K562 (cell line): ENCODE results near the gene HAX1. TPM values are rescaled to one million over a fixed set of nuclear protein-coding genes. Genes with fewer than 3 reads are reported as not detected.

Experiments
- ATAC-seq: fragments of 200-7000 bp; cut with Tn5 transposase; 3 replicates; pipeline ENCODE4 v1.9.1; 2020; ENCODE audit warnings: moderate library complexity
- BruUV-seq: library from RNA; stranded (reverse); fragments of 400-500 nt; replicated peaks from 2 replicates; lab custom pipeline; 2021; lab: Mats Ljungman, UMichigan
- CTCF ChIA-PET: fragments of 300-600 bp; formaldehyde crosslinking; extraction: SDS; loops from one replicate; lab custom pipeline; 2021; ENCODE audit warnings: low intra/inter-chr PET ratio; lab: Yijun Ruan, JAX
- POLR2A ChIA-PET: fragments of 300-600, 350-650 bp; sonication (Branson Sonifier 250); formaldehyde crosslinking; extraction: SDS; loops from one replicate; lab custom pipeline; 2021; ENCODE audit warnings: antibody characterized with exemption, inconsistent platforms; lab: Yijun Ruan, JAX
- DNase-seq, 4 experiments: peaks; one replicate each; pipeline versions ENCODE4 v3.0.0 to v3.0.0-alpha.2; 2011 to 2018; ENCODE audit warnings: low spot score in 3 of 4, mixed read lengths in 3 of 4; ENCODE audit errors: extremely low read depth in 1 of 4
- FAIRE-seq: peaks from 2 replicates; lab custom pipeline; 2011; peaks lifted over from hg19 to GRCh38; lab: Jason Lieb, UNC
- H2AFZ ChIP-seq: 2 replicates; pipeline ENCODE4 v1.6.0; 2011; ENCODE audit warnings: low read depth, low read length, control low read depth, inconsistent platforms
- H3K27ac ChIP-seq: fragments of 200-600 bp; 3 replicates; pipeline ENCODE4 v1.8.0; 2011; ENCODE audit warnings: low read depth, mild to moderate bottlenecking, control low read depth, inconsistent platforms, low read length, moderate library complexity, mixed read lengths; ENCODE audit errors: extremely low read depth
- H3K27me3 ChIP-seq, 2 experiments: fragments of 300-600 bp in 1 of 2; 2 replicates in 1 of 2; 3 replicates in 1 of 2; pipeline versions ENCODE4 v1.6.0 to v1.8.0; 2011; ENCODE audit warnings: inconsistent platforms in 2 of 2, low read length in 2 of 2, mild to moderate bottlenecking in 1 of 2, mixed read lengths in 1 of 2, moderate library complexity in 1 of 2; ENCODE audit not compliant: control insufficient read depth in 2 of 2, insufficient read depth in 2 of 2
- H3K36me3 ChIP-seq: fragments of 300-600 bp; 3 replicates; pipeline ENCODE4 v1.8.0; 2011; ENCODE audit warnings: mild to moderate bottlenecking, low read length, inconsistent platforms; ENCODE audit not compliant: control insufficient read depth, insufficient read depth
- H3K4me1 ChIP-seq, 2 experiments: fragments of 200-600 bp in 1 of 2; replicated peaks in 1 of 2; 2 replicates in 1 of 2; 3 replicates in 1 of 2; pipeline versions ENCODE4 v1.5.1 to v1.8.0; 2011; ENCODE audit warnings: inconsistent platforms in 2 of 2, low read length in 2 of 2, mild to moderate bottlenecking in 1 of 2, mixed read lengths in 1 of 2, moderate library complexity in 1 of 2; ENCODE audit not compliant: control insufficient read depth in 2 of 2, insufficient read depth in 2 of 2
- H3K4me2 ChIP-seq: 2 replicates; pipeline ENCODE4 v1.6.1; 2011; ENCODE audit warnings: low read length, control low read depth, inconsistent platforms, mixed read lengths; ENCODE audit not compliant: insufficient read depth
- H3K4me3 ChIP-seq: fragments of 200-600 bp; sonication (generic), shearing (Covaris generic); 2 replicates; pipeline ENCODE4 v1.5.1; 2016; ENCODE audit warnings: control low read depth, inconsistent platforms
- H3K79me2 ChIP-seq: fragments of 200-600 bp; 3 replicates; pipeline ENCODE4 v1.8.0; 2011; ENCODE audit warnings: low read length, inconsistent platforms; ENCODE audit not compliant: control insufficient read depth, insufficient read depth
- H3K9ac ChIP-seq, 2 experiments: 2 replicates each; pipeline versions ENCODE4 v1.6.0 to v1.6.1; 2011; ENCODE audit warnings: low read depth in 2 of 2, low read length in 2 of 2, control low read depth in 1 of 2, inconsistent platforms in 1 of 2, mild to moderate bottlenecking in 1 of 2, mixed read lengths in 1 of 2; ENCODE audit not compliant: insufficient read depth in 1 of 2
- H3K9me1 ChIP-seq: one replicate; pipeline ENCODE4 v1.6.0; 2011; ENCODE audit warnings: inconsistent platforms, mild to moderate bottlenecking, low read length, moderate library complexity; ENCODE audit not compliant: control insufficient read depth, insufficient read depth
- H3K9me3 ChIP-seq: replicated peaks from 2 replicates; pipeline ENCODE4 v1.5.1; 2011; ENCODE audit warnings: low read depth, low read length, inconsistent platforms; ENCODE audit not compliant: control insufficient read depth, insufficient read depth
- H4K20me1 ChIP-seq: replicated peaks from 2 replicates; pipeline ENCODE4 v1.6.1; 2011; ENCODE audit warnings: low read length, inconsistent platforms, mixed read lengths; ENCODE audit not compliant: control insufficient read depth, insufficient read depth
- ARNT ChIP-seq, 2 experiments: fragments of 450-650 bp; IDR thresholded peaks; 2 replicates each; pipeline ENCODE4 v1.6.1; 2016; ENCODE audit warnings: mild to moderate bottlenecking in 1 of 2
- ATF4 ChIP-seq: fragments of 450-650 bp; formaldehyde crosslinking; IDR thresholded peaks from 2 replicates; pipeline ENCODE4 v1.4.0; 2022; ENCODE audit warnings: mild to moderate bottlenecking, moderate library complexity
- ERF ChIP-seq: fragments of 450-650 bp; formaldehyde crosslinking; IDR thresholded peaks from 2 replicates; pipeline ENCODE4 v1.4.0; 2020; ENCODE audit warnings: mild to moderate bottlenecking, mixed read lengths
- EZH2 ChIP-seq: IDR thresholded peaks from 2 replicates; pipeline ENCODE4 v1.6.1; 2012; ENCODE audit warnings: low read depth, mild to moderate bottlenecking, inconsistent platforms, low read length, borderline replicate concordance
- FUS ChIP-seq: fragments of 200-400 bp; formaldehyde crosslinking; optimal IDR thresholded peaks from 2 replicates; pipeline ENCODE3; 2017; ENCODE audit warnings: low read depth, low read length
- GATAD2A ChIP-seq: fragments of 450-650 bp; IDR thresholded peaks from 2 replicates; pipeline ENCODE4 v1.6.1; 2017
- HDAC1 ChIP-seq, 2 experiments: fragments of 450-650 bp; IDR thresholded peaks; 2 replicates each; pipeline ENCODE4 v1.6.1; 2016 to 2017; ENCODE audit warnings: inconsistent platforms in 1 of 2, mild to moderate bottlenecking in 1 of 2, moderate library complexity in 1 of 2
- KAT8 ChIP-seq: fragments of 450-650 bp; IDR thresholded peaks from 2 replicates; pipeline ENCODE4 v1.6.1; 2016; ENCODE audit warnings: low read depth, mild to moderate bottlenecking
- MBD1 ChIP-seq: fragments of 250-450 bp; sonication (Bioruptor Pico); IDR thresholded peaks from 2 replicates; pipeline ENCODE4 v1.8.0; 2022; ENCODE audit warnings: inconsistent platforms
- NFIC ChIP-seq: fragments of 450-650 bp; IDR thresholded peaks from 2 replicates; pipeline ENCODE4 v1.6.1; 2017; ENCODE audit warnings: mild to moderate bottlenecking, inconsistent platforms
- NFRKB ChIP-seq: fragments of 450-650 bp; IDR thresholded peaks from 2 replicates; pipeline ENCODE4 v1.6.1; 2016; ENCODE audit warnings: low read depth
- RCOR1 ChIP-seq, 2 experiments: IDR thresholded peaks; 2 replicates each; pipeline ENCODE4 v1.6.1; 2012; ENCODE audit warnings: low read depth in 2 of 2, low read length in 2 of 2, borderline replicate concordance in 1 of 2, improper control_type of control experiment in 1 of 2
- THRAP3 ChIP-seq: fragments of 450-650 bp; IDR thresholded peaks from 2 replicates; pipeline ENCODE4 v1.6.1; 2016; ENCODE audit warnings: mild to moderate bottlenecking, inconsistent platforms, borderline replicate concordance
- TOE1 ChIP-seq, 2 experiments: fragments of 450-650 bp in 1 of 2; sonication (generic) in 1 of 2; formaldehyde crosslinking in 1 of 2; IDR thresholded peaks; 2 replicates each; pipeline versions ENCODE4 v1.7.1 to v1.8.0; 2016 to 2022; ENCODE audit warnings: borderline replicate concordance in 2 of 2, mild to moderate bottlenecking in 2 of 2, antibody characterized with exemption in 1 of 2, inconsistent platforms in 1 of 2, low read depth in 1 of 2, missing genetic modification reagents in 1 of 2, moderate library complexity in 1 of 2
- TRIM25 ChIP-seq: fragments of 450-650 bp; IDR thresholded peaks from 2 replicates; pipeline ENCODE4 v1.7.0; 2016; ENCODE audit warnings: borderline replicate concordance
- TRIM28 ChIP-seq: fragments of 450-650 bp; IDR thresholded peaks from 2 replicates; pipeline ENCODE4 v1.6.1; 2017
- ZNF121 ChIP-seq: sonication (generic); formaldehyde crosslinking; conservative IDR thresholded peaks from 2 replicates; pipeline ENCODE4 v1.8.0; 2022; ENCODE audit warnings: missing genetic modification reagents
- ZNF165 ChIP-seq: fragments of 250-450 bp; sonication (Bioruptor Pico); IDR thresholded peaks from 2 replicates; pipeline ENCODE4 v1.4.0; 2020; ENCODE audit warnings: borderline replicate concordance
- ZNF507 ChIP-seq: conservative IDR thresholded peaks from 2 replicates; pipeline ENCODE4 v1.6.1; 2017; ENCODE audit warnings: missing genetic modification characterization, missing compliant biosample characterization
- WGBS: fragments of 100-300 bp; shearing (Covaris generic); methylation state at CpG from one replicate; pipeline ENCODE4 v1.1.6; 2016; ENCODE audit warnings: low coverage, mixed read lengths; ENCODE audit not compliant: insufficient coverage; ENCODE audit errors: missing lambda C conversion rate; 5-methylcytosine and 5-hydroxymethylcytosine counted together
- in situ Hi-C: fragments of 300-500 bp; cut with MboI; formaldehyde crosslinking; loops from 4 replicates; pipeline ENCODE4 v1.15.0; 2018; ENCODE audit warnings: inconsistent platforms, mixed read lengths
- intact Hi-C: fragments of 100-400 bp; cut with micrococcal nuclease; formaldehyde crosslinking; loops from 2 replicates; pipeline ENCODE4 v1.14.2; 2022
- polyA plus RNA-seq, 8 experiments: library from polyadenylated mRNA; depleted of rRNA in 4 of 8; stranded (reverse) in 5 of 8; unstranded in 3 of 8; fragments of >200 nt; fragmentation: Nextera tagmentation in 2 of 8; fragmentation: Illumina TruSeq in 1 of 8; extraction: Ambion mirVana in 2 of 8; extraction: Trizol in 1 of 8; gene quantifications; 2 replicates each; pipeline versions ENCODE4 v1.2.1 to v1.2.3, GENCODE V29; 2011 to 2014; ENCODE audit warnings: inconsistent platforms in 1 of 8, missing spikeins in 1 of 8
- total RNA-seq, 7 experiments: library from RNA; depleted of rRNA in 6 of 7; stranded (reverse); fragments of >200 nt in 6 of 7; fragmentation: Illumina TruSeq in 2 of 7; extraction: Trizol in 2 of 7; gene quantifications; 2 replicates each; pipeline versions ENCODE4 v1.2.1 to v1.2.3, GENCODE V29; 2011 to 2021; ENCODE audit warnings: low replicate concordance in 1 of 7

The HAX1 gene
- total and polyA plus RNA-seq, 9 of the 15 experiments (the other 6 are each of a cell fraction or from before 2014, with no cell fraction given) = 143 to 492 (median 234) TPM

DNA sequence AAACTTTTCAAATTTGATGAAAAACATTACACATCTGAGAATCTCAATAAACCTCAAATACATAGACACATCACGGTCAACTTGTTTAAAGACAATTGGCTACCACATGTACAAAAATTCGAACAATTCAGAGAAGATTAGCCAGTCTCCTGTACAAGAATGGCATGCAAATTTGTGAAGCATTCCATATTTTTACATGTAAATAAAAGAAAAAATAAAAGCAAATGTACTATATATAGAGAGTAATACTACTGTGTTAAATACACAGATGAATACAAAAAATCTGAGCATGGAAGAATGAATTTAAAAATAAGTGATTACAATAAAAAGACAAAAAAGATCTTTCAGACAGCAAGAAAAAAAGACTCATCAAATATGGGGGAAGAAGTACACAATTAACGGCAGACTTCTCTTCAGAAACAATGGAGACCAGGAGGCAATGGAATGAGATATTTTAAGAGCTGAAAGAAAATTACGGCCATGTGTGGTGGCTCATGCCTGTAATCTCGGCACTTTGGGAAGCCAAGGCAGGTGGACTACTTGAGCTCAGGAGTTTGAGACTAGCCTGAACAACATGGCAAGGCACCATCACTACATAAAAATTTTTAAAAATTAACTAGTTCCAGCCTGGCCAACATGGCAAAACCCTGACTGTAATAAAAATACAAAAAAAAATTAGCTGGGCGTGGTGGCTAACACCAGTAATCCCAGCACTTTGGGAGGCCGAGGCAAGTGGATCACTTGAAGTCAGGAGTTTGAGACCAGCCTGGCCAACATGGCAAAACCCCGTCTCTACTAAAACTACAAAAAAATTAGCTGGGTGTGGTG lies 23.2 kb downstream of the HAX1 start:
- WGBS = 22% methylated on average over 8 of the region's 8 CpGs
- no TSS peak for BruUV-seq
- Histone ChIP-seq H3K4me1 (peaks cover 7 to 9% of the 10 kb centered on the region in 2 experiments; a peak in 3 of 5 replicates), H3K27me3 (no peaks in the 10 kb centered on the region), H3K36me3 (no peaks in the 10 kb centered on the region), H3K9me3 (peaks cover 8% of the 10 kb centered on the region), H3K9ac (no peak overlapping the region), H3K79me2 (no peaks in the 10 kb centered on the region), H3K4me3 (no peak overlapping the region), H3K9me1 (no peaks in the 10 kb centered on the region), H2AFZ (no peak overlapping the region), H3K27ac (no peak overlapping the region), H3K4me2 (no peak overlapping the region), H4K20me1 (no peaks in the 10 kb centered on the region)
- CTCF ChIA-PET = no interaction called here
- POLR2A ChIA-PET = interaction anchor here (0.8 kb wide), 1 partner anchor 9 kb away, joined by 4 read pairs; no protein-coding TSS in a partner anchor
- DNase-seq (peak in 3 of 4 experiments; percentile 48 to 50 (median 49)), ATAC-seq (no peak), FAIRE-seq (no peak)
- in situ Hi-C loops = no loop called here
- intact Hi-C loops = no loop called here
- no peak for TF ChIP-seq TRIM25
- no peak for TF ChIP-seq EZH2
- TF ChIP-seq RCOR1 (IDR thresholded peaks at IDR 0.05; ENCODE audit: borderline replicate concordance in 1 of 2, low read depth in 2 of 2, low read length in 2 of 2) = peak in 1 of 2 experiments; percentile 51; a peak in 1 of 4 replicates
- TF ChIP-seq ATF4 (CRISPR knock-in tag) = no peak
- 0 out of 2 replicates have a peak, but pooled peaks have one; percentile 28 for TF ChIP-seq THRAP3
- peak; percentile 16; the same call in 1 of the 2 replicates for TF ChIP-seq NFIC
- no peak for TF ChIP-seq KAT8
- no peak for TF ChIP-seq FUS
- peak in 1 of 2 experiments; percentile 96; a peak in 2 of 4 replicates for TF ChIP-seq HDAC1 (IDR thresholded peaks at IDR 0.05)
- no peak for TF ChIP-seq ZNF165
- TF ChIP-seq TOE1 (IDR thresholded peaks at IDR 0.05; ENCODE audit: borderline replicate concordance) = no peak
- no peak for TF ChIP-seq TOE1 (CRISPR knock-in tag; IDR thresholded peaks at IDR 0.05; ENCODE audit: borderline replicate concordance, low read depth)
- TF ChIP-seq ZNF507 (tag) = peak; percentile 31; the same call in 1 of the 2 replicates
- TF ChIP-seq ERF (CRISPR knock-in tag) = no peak
- no peak for TF ChIP-seq GATAD2A
- TF ChIP-seq TRIM28 = peak; percentile 100
- TF ChIP-seq MBD1 (CRISPR knock-in tag) = no peak
- no peak for TF ChIP-seq NFRKB
- peak; percentile 44 to 58; a peak in 1 of 4 replicates for TF ChIP-seq ARNT (IDR thresholded peaks at IDR 0.05)
- TF ChIP-seq ZNF121 (CRISPR knock-in tag) = no peak
